HuH-7.5 (cell line): Measurements from ENCODE around the gene KCNQ1OT1.

ENCODE experiments used
- DNase-seq: peaks from one replicate; pipeline ENCODE4 v3.0.0; 2011; ENCODE audit warnings: low spot score

The KCNQ1OT1 gene

DNA sequence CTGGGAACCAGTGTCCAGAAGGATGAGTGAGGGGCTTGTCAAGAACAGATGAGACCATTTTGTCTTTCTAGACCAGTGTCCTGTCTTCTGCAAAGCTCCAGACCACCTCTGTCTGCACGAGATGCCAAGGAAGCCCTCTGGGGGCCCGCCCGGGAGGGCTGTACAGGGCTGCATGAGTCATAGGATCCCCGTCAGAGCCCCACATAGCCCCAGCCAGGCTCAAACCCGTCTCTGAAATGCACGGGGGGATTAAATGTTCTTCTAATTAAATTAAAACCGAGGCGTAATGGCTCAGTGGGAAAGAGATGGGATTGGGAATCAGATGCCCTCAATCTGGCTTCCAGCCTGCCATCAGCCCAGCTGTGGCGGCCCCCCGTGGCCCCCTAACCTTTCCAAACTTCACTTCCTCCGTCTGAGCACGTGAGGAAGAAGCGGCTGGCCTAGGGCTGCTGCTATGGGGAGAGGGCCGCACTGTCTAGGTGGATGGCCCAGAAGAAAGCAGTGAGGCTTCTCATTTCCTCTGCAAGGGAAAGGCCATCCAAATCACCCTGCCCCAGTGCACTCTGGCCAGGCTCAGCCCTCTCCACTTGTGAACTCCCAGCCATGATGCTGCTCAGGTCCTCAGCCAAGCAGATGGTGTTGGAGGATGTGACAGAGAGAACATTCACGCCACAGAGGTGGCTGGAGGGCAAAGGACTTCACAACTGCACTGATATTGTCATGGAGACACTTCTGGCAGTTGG, 32.8 kb downstream of the KCNQ1OT1 start:
- no peak for DNase-seq

DNA sequence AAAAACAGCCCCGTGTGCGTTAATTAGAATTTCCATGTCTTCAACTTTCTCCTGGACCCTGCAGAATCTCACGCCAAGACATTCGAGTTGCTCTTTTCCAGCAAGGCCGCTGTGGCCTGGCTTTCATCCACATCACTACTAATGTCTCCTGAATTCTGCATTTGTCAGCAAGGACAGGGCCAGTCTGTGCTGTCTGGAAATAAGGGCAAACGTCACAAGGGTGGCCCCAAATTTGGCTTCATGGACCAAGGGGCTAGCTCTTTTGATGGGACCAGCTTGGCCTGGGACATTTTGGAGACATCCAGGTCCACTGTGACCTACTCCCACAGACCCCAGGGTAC, 33.4 kb downstream of the KCNQ1OT1 start:
- DNase-seq: no peak

DNA sequence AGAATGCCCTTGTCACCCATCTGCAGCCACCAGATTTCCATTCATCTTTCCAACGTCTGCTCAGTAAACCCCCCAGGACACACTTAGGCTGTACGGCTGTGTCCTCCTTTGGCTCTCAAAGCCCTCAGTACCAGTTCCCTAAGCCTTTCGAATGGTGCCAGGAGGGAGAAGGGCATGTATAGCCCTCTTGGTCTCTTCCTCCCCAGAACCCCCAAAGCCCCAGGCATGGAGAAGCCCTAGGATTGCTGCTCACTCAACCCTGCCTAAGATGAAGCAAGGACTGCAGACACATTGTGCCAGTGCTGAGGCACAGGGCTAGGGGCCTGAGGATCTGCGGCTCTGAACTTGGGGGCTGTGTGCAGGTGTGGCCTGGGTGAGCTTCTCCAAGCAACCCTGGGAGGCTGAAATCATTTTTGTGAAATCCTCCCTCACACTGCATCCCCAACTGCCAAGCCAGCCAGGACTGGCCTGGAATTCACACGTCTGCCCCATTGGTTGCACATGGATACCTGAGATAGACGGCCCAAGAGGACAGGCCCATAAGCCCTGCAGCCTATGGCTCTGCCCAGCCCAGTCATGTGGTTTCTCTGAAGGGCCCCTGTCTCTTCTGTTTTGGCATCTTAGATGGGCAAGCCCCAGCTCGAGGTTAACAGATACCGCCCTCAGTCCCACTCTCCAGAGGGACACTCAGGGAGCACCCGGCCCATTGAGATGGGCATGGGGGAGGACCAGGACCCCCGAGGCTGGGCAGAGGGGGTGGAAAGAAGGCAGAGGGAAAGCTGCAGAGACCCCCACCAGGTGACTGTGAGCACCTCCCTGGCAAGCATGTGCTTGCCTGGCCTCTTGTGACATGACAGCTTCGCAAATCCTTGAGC, 34.0 kb downstream of the KCNQ1OT1 start:
- DNase-seq: no peak

DNA sequence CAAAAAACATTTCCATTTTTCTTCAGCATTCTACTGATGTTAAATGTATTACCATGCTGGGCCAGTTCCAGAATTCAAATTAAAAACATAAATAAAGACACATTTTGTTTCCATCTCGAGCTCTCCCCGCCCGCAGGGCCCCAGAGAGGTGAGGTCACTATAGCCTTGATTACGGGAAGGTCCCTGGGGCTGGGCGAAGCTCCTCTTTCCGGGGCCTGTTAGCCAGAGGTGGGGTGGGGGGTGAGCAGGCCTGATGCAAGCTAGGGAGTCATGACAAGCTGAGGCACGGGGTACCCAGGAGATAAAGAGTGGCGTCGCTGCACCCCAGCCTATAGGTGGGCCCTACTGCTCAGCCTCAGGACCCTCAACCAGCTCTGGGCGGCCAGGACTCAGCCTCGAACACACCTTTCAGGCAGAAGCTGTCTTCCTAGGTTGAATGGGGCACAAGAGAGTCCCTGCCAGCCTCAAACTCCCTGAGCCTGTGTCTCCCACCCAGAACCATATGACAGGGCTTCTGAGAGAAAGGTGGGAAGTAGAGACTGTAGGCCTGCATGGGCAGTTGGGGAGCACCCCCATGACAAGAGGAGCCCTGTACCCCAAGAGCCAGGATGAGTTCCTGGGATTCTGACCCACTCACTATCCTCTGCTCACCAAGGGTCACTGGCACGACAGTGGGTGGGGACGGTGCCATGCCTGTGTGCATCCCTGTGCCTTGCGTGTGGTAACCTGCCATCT, 34.8 kb downstream of the KCNQ1OT1 start:
- no peak for DNase-seq

DNA sequence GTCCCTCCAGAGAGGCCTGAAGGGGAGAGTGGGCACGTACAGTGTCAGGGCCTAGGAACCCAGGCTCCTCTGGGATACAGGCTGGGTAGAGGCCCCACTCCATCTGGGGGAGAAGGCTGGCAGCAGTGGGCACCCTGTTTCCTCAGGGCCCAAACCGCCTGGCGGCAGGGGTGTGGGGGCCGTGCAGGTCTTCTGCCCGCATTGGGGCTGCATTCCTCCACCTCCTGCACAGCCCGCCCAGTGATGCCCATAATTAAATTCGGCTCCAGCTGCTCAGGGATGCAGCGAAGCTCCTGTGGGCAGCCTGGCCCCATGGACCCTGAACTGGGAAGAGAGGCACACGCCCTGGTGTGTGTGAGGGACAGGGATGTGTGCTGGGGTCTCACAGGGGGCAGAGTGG, 35.4 kb downstream of the KCNQ1OT1 start:
- no peak for DNase-seq

DNA sequence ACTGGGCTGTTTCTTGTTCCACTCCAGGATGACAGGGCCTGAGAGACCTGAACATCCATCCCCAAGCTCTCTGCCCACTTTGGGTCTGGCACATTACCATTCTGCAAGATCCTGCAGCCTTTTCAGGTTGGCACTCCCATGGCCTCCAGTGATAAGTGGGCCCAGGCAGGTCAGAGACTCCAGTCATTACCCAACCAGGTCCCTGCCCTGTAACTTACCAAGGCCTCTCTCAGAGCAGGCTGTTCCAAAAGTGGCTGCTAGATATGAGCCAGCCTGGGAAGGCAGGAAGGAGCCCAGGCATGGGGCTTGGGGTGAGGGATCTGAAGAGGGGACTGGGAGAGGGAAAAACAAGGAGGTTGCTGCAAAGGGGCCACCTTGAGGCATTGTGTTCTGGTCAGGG, 35.9 kb downstream of the KCNQ1OT1 start:
- no peak for DNase-seq

DNA sequence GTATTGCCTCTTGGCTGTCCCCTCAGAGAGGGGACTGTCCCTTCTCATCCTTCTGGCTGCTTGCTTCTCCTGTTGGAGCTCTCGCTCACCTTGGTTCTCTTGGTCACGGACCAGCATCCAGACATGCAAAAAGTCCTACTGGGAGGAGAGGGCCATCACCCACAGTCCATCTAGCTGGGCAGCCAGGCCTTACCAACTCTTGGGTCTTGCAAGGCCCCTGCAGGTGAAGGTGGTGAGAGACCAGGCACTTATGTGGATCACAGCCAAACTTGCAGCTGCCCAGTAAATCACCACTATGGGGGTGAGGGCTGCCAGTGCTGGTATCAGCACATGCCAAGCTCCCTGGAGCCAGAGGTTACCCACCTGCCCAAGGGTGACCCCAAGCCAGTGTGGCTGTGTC, 36.3 kb downstream of the KCNQ1OT1 start:
- no peak for DNase-seq

DNA sequence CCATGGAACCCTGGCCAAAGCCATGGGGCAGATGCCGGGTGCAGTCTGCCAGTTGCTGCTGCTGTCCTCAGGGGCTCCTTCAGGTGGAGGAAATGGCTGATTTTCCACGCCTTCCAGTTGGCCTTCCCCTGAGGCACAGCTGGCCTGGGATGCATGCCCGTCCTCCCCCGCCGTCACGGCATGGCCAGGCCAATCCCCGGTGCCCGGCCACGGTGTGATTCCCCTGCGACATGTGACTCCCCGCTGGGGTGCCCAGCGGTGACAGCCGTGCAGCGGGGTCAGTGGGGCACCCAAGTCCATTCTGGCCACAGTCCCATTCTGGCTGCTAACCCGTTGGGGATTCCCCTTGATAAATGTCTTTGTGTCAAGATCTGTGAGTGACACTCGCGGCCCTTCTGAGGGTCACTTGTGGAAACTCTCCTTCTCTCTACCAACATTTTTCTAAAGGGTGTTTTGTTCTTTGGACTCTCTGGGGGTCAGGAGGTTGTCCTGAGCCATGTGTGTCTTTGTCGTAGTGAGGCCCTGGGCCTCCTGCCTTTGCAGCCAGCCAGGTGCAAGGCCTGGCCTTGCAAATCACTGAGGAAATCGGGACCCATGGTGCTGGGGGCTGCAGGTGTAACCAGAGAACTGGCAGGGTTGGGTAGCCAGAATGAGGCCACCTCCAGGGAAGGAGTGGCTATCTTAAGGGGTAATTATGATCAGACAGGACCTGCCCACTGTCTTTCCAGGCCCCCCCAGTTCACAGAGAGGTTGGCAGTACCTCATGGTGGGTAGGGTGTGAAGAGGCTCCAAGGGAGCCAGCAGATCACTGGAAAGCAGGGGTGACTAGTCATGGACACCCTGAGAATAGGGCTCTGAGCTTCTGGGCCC, 37.1 kb downstream of the KCNQ1OT1 start:
- no peak for DNase-seq

DNA sequence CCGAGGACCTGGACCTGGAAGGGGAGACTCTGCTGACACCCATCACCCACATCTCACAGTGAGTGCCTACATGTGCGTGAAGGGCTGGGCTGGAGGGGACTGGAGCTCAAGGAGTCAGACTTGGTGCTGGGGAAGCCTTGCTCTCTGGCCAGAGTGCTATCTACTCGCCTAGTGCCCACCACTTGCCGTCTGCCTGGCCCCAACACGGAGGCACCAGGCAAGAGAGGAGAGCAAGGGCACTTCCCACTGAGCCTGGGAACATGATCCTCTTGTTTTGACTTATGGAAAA, 37.8 kb downstream of the KCNQ1OT1 start:
- no peak for DNase-seq

DNA sequence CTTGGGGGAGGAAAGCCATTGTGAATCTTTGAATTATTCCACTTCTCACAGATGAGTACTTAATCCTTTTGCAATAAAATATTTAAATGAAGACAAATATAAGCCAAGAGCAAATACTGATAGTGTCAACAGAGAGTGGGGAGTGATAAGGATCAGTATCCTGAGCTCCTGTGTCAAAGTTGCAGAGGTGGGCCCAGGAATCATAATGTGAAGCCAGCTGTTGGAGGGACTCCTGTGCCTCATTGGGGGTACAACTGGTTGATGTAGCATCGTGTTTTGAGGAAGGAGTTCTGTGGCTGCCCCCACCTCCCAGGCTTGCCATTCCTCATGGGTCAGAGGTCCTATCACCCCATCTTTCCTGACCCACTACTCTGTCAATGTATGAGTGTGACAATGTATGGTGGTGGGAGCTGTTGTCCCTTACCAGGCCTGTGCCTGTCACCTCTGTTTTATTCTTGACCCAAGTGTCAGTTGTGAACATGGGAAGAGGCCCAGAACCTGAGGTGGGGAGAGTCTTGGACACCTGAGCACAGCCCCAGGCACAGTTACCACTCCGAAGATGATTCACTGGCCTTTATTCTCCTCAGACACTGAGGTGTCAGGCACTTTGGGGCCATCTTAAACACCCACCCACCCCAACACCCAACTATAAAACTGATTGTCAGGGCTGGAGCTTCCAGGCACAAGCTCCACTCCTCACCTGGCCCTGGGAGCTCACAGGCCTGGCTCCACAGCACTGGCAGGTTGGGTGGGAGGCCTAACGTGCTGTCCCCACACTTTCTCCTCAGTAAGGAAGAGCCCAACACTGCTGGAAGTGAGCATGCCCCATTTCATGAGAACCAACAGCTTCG, 38.4 kb downstream of the KCNQ1OT1 start:
- no peak for DNase-seq

DNA sequence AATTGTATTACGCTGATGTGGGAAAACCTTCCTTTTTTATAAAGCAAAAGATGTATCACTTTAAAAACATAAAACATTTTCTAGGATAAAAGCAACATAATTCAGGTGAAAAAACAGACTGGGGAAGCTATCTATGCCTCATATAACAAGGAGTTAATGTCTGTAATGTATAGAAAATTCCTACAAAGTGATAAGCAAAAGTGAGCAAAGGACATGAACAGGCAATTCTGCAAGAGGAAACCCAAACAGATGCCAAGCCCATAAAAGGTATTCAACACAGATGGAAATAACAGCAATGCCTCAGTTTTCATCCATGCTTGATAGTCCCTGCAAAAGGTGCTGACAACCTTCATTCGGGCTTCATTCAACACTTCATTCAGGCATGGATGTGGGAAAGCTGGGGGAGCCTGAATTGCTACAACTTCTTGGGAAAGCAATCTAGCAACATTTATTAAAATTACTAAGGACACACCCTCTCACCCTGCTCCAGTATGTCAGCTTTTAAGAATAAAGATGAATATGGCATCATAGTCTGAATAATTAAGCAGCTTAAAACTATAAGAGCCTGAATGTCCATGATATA, 39.3 kb downstream of the KCNQ1OT1 start:
- DNase-seq: no peak

DNA sequence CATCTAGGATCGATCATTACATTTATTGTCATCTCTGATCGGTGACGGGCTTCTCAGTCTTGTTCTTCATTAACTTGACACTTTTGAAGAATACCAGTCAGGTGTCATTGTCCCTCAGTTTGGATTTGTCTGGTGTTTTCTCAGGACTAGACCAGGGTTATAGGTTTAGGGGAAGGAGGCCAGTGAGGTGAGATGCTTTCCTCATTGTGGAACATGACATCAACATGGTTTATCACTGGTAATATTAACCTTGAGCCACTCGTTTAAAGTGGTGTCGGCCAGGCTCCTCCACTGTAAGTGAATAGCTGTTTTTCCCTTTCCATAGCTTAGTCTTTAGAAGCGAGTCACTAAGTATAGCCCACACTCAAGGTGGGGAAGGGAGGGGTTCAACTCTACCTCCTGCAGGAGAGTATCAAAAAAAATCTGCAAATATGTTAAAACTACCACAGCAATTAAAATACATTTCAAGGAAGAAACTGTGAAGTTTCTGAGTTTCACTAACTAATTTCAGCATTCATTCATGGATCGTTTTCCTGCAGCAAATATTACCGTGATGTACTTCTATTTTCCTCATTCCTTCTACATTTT, 42.0 kb downstream of the KCNQ1OT1 start:
- DNase-seq: no peak

DNA sequence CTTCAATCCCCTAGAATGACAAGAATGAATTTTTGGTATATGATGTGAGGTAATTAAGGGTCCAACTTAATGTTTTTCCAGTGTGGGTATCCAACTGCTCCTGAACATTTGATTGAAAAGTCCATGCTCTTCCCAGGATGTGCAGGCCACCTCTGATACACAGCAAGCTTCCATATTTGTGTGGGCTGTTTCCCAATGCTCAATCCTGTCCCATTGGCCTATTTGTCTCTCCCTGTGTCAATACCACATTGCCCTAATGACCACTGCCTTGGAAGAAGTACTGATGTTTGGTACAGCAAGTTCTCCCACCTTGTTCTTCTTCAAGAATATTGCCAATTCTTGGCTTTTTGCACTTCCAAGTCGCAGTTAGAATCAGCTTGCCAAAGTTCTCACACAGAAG, 42.9 kb downstream of the KCNQ1OT1 start:
- no peak for DNase-seq

DNA sequence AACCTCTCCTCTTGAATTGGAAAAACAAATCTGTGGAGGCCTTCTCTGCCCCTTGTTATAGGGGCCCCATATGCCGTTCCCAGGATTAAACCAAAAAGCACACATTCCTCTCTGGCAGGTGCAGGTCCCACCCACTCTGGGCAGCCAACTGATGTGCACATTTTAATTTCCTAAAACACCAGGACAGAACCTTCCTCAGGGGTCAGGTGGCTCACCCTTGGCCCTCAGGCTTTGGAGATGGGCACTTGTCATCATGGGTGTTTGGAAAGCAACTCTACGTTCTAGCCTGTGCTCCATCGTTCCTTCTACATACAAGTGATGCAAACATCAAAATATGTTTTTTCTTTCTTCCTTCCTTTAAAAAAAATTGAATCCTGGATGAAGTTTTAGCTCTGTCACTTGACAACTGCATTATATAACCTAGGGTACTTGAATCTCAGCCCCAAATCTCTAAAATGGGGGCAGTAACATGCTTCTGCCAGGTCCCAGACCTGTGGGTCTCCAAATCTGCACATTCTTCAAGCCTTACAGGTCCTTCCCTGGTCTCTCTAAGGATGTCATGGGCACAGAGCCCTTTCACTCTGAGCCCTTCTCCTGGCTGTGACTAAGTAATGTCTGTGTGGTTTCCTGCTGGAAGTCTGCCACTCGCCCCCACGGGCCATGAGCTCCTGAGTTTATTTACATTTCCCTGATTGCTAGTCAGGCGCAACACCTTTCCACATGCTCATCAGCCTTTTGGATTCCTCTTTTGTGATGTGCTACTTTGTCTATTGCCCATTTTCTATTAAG, 43.8 kb downstream of the KCNQ1OT1 start:
- no peak for DNase-seq

DNA sequence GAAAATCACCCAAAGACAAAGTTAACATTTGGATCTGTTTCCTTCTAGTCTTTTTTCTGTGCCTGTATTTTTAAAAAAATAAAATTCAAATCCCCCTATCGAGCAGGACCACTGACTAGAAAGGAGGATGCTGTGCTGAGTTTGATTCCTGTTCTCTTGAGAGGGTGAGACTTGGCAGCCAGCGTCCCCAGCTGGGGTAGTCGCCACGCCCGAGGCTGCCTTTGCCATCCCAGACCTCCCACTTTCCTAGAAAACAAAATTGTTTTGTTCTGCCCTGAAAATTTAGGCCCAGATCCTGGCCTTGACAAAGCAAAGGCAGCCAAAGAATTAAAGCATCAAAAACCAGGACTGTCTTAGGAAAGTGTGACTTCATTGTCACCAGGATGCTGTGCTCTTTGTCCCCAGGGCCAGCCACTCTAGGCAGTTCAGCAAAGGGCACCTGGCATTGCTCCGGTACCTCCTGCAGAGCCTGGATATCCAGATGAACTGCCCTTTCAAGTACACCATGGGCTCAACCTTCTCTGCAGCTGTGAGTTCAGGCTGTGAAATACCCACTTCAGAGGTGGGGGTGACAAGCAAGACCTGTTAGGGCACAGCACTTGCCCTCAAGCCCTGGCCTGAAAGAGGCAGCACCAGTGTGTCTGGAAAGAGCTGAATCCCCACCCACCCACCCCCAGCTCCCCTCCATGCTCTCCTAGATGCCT, 44.6 kb downstream of the KCNQ1OT1 start:
- no peak for DNase-seq

DNA sequence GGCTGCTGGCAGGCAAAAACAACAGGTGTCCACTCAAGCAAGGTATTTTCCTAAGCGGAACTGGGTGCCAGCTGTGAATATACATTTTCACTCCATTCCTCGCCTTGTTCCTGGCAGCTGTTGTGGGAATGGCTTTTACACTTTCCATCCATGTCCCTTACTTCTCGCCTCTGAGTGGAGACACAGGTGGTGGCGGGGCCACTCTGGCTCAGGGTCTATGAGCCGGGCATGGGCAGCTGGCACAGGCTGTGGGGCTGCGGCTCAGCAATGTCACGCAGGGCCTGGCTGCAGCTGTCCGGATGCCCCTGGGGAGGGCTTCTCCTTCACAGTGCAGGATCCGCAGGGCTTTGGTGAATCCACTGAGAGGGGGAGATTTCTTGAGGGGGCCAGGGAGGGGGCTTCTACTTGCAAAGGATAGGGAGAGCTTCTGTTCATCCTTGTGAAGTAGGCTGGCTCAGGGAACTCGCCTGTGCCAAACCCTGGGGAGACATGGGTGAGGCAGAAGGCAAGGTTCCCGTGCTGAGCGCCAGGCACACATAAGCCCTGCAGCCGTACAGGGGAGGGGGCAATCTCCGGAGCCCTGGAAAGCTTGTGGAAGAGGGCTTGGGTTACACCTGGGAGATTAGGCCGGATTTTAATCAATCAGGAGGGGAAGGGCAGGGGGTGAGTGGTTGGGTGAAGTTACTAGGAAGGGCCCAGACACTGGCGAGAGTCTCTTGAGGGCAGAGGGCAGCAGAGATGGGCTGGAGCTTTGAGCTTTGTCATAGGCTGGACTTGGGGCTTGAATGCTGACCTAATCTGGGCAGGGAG, 45.7 kb downstream of the KCNQ1OT1 start:
- DNase-seq: no peak

DNA sequence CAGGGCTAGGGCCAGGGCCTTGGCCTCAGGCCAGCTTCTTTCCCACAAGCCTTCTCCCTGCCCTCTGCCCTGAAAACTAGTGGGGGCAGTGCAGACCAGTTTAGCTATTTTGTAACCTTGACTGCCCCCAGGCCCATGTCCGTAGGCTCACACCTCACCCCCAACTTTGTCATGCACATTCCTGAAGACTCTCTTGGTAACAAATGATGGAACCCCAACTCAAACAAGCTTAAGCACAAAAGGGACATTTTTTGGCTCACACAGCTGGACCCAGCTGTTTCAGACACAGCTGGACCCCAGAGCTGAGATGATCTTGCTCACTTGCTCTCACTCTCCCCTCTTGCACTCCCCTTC, 46.6 kb downstream of the KCNQ1OT1 start:
- DNase-seq: no peak
